ENCODE measurements around the gene EDEM3.

The EDEM3 gene

GRCh38 chr1:184646824-184647223 lies 107.8 kb downstream of the EDEM3 start:
- Histone ChIP-seq H3K36me3 (no peaks in the 10 kb centered on the region), H3K4me3 (ENCODE audit: low read depth in 1 of 2, low read length in 1 of 2) (no peak overlapping the region), H3K27ac (no peak overlapping the region), H3K9me3 (no peaks in the 10 kb centered on the region), H3K4me1 (ENCODE audit: control insufficient read depth in 1 of 2, insufficient read depth in 1 of 2, low read depth in 1 of 2, low read length in 1 of 2) (no peaks in the 10 kb centered on the region), H3K27me3 (no peaks in the 10 kb centered on the region)
- TF ChIP-seq CTCF (IDR thresholded peaks at IDR 0.05) = no peak

DNA sequence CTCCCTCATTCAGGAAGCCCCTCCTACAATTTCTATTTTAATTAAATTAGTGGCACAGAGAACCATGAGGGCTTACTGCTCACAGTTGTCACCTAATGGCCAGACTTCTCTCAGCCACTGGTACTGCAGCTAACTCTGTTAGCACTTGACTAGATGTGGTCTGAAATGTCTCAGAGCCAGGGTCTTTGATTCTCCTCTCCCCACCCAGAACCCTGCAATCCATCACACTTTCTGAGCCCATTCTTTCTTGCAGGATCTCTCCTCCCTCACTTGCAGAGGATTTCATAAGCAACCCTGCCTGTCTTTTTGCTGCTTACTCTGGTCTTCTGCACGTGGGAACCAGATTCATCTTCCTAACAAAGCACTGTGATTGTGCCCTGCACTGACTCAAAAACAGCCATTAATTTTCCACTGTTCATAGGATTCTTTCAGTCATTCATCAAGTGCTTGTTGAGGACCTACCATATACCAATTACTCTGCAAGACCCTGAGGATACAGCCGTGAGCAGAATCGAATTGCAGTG lies 108.4 kb downstream of the EDEM3 start:
- no peaks in the 10 kb centered on the region for H3K9me3 ChIP-seq
- H3K27me3 ChIP-seq = no peaks in the 10 kb centered on the region
- no peak overlapping the region for H3K27ac ChIP-seq
- no peaks in the 10 kb centered on the region for H3K36me3 ChIP-seq
- H3K4me3 ChIP-seq (ENCODE audit: low read depth in 1 of 2, low read length in 1 of 2) = no peak overlapping the region
- no peaks in the 10 kb centered on the region for H3K4me1 ChIP-seq (ENCODE audit: control insufficient read depth in 1 of 2, insufficient read depth in 1 of 2, low read depth in 1 of 2, low read length in 1 of 2)
- TF ChIP-seq CTCF (IDR thresholded peaks at IDR 0.05) = no peak

DNA sequence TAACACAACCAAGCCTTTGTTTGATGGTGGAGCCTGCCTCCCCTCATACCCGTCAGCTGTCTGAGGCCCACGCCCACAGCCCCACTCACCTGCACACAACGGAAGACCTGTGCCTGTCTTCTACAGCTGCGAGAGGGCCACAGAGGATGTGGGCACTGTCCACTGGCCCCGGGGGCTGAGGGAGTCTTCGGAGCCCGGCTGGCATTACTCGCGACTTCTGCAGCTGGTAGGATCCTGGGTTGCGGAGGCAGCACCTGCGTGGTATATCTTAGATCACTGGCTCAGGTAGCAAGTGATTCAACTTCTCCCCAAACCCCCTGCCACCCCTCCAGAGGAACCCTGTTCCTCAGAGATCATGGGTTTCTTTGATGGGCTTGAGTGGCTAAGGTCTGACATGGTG lies 109.9 kb downstream of the EDEM3 start:
- no peaks in the 10 kb centered on the region for H3K4me1 ChIP-seq (ENCODE audit: control insufficient read depth in 1 of 2, insufficient read depth in 1 of 2, low read depth in 1 of 2, low read length in 1 of 2)
- H3K4me3 ChIP-seq (ENCODE audit: low read depth in 1 of 2, low read length in 1 of 2) = no peak overlapping the region
- H3K27ac ChIP-seq = no peak overlapping the region
- H3K9me3 ChIP-seq = no peaks in the 10 kb centered on the region
- H3K27me3 ChIP-seq = no peaks in the 10 kb centered on the region
- TF ChIP-seq CTCF (IDR thresholded peaks at IDR 0.05) = no peak
- H3K36me3 ChIP-seq = no peaks in the 10 kb centered on the region

- peaks cover 0 to 2% of the 10 kb centered on the region in 2 experiments for H3K4me1 ChIP-seq (ENCODE audit: control insufficient read depth in 1 of 2, insufficient read depth in 1 of 2, low read depth in 1 of 2, low read length in 1 of 2)
- no peak overlapping the region for H3K27ac ChIP-seq
- no peak overlapping the region for H3K4me3 ChIP-seq (ENCODE audit: low read depth in 1 of 2, low read length in 1 of 2)
- H3K27me3 ChIP-seq = no peaks in the 10 kb centered on the region
- no peaks in the 10 kb centered on the region for H3K9me3 ChIP-seq
- no peak for TF ChIP-seq CTCF (IDR thresholded peaks at IDR 0.05)
- H3K36me3 ChIP-seq = no peaks in the 10 kb centered on the region
Observed at GRCh38 chr1:184643661-184644060, 111.0 kb downstream of the EDEM3 start.

GRCh38 chr1:184641894-184642293 lies 112.8 kb downstream of the EDEM3 start:
- Histone ChIP-seq H3K27me3 (no peaks in the 10 kb centered on the region), H3K36me3 (no peaks in the 10 kb centered on the region), H3K9me3 (no peaks in the 10 kb centered on the region), H3K27ac (no peak overlapping the region), H3K4me3 (ENCODE audit: low read depth in 1 of 2, low read length in 1 of 2) (no peak overlapping the region), H3K4me1 (ENCODE audit: control insufficient read depth in 1 of 2, insufficient read depth in 1 of 2, low read depth in 1 of 2, low read length in 1 of 2) (peaks cover 4 to 16% of the 10 kb centered on the region in 2 experiments)
- no peak for TF ChIP-seq CTCF (IDR thresholded peaks at IDR 0.05)

DNA sequence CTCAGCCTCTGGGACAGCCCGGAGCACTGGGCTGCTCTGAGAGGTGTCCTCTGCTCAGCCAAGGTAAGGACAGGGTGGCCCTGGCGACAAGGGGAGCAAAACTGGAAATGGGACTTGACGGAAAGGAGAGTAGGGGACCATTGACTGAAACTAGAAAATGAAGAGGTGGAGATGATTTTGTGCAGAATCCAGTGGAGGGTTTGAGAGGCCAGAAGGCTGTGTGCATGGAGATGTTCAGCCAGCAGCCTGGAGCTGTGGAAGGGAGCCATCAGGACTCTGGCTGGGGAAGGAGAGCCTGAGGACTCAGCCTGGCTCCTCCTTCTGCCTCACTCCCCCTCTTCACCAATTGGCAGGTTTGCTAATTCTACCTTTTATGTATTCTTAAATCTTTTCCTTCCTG lies 114.2 kb downstream of the EDEM3 start:
- H3K9me3 ChIP-seq = no peaks in the 10 kb centered on the region
- no peaks in the 10 kb centered on the region for H3K36me3 ChIP-seq
- no peak for TF ChIP-seq CTCF (IDR thresholded peaks at IDR 0.05)
- no peaks in the 10 kb centered on the region for H3K27me3 ChIP-seq
- peaks cover 4 to 16% of the 10 kb centered on the region in 2 experiments for H3K4me1 ChIP-seq (ENCODE audit: control insufficient read depth in 1 of 2, insufficient read depth in 1 of 2, low read depth in 1 of 2, low read length in 1 of 2)
- no peak overlapping the region for H3K27ac ChIP-seq
- no peak overlapping the region for H3K4me3 ChIP-seq (ENCODE audit: low read depth in 1 of 2, low read length in 1 of 2)
